ENCODE measurements around the gene MICAL3. TPM values are rescaled to one million over a fixed set of nuclear protein-coding genes. Genes with fewer than 3 reads are reported as not detected.

MICAL3 gene
- total RNA-seq, 1 experiment from 2014 or later, result 47.1 TPM

DNA sequence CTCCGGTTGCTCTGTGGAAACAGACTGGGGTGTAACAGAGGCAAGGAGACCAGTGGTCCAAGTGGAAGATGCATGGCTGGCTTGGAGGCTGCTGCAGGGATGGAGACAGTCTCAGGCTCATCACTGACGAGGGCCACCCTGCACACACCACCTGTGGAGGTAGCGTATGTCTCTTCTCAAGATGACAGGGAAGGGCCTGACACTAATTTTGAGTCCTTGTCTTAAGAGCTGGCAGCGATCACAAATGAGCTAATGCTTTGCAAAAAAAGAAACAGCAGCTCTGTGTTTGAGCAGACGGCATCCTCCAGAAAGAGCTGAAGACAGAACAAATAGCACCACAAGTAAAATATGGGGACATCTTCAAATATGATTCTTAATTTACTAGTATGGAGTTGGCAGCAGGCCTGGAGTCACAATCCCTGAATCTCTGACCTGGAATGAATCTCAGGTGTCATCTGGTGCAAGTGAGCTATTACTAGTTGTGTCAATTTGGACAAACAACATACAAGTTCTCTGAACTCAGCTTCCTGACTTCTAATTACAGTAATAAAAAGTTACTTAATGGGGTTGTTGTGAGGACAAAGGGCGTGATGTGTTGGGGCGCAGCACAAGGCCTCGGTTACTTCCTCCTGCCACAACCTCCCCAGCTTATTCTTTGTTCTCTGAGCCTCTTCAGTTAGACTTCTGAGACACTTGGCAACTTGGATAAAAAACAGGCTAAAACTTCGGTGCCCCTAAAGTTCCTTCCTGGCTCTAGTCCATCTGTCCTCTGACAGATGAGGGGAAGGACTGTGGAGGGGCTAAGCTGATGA lies 154.9 kb downstream of the MICAL3 start:
- H3K27ac ChIP-seq (ENCODE audit: low read length), result no peak overlapping the region
- no peak for ATAC-seq
- H3K4me1 ChIP-seq (ENCODE audit: control insufficient read depth, insufficient read depth, low read length), result no peaks in the 10 kb centered on the region
- H3K4me3 ChIP-seq (ENCODE audit: low read depth in 2 of 2, low read length in 2 of 2), result no peak overlapping the region
- no peaks in the 10 kb centered on the region for H3K9me3 ChIP-seq (ENCODE audit: control insufficient read depth, insufficient read depth, low read depth, low read length)
- in situ Hi-C loops (cut with HindIII; ENCODE audit: low pct_unique_long_range_greater_than_20kb, low sequenced_read_pairs), result no loop called here
- intact Hi-C loops (cut with micrococcal nuclease; ENCODE audit: unreplicated experiment), result no loop called here
- no peaks in the 10 kb centered on the region for H3K27me3 ChIP-seq (ENCODE audit: control insufficient read depth, insufficient read depth, low read length)
- ChIA-PET CTCF (no interaction called here), POLR2A (no interaction called here)
- no peak for DNase-seq (ENCODE audit: low read depth, low spot score)
- TF ChIP-seq, protein P1, sequence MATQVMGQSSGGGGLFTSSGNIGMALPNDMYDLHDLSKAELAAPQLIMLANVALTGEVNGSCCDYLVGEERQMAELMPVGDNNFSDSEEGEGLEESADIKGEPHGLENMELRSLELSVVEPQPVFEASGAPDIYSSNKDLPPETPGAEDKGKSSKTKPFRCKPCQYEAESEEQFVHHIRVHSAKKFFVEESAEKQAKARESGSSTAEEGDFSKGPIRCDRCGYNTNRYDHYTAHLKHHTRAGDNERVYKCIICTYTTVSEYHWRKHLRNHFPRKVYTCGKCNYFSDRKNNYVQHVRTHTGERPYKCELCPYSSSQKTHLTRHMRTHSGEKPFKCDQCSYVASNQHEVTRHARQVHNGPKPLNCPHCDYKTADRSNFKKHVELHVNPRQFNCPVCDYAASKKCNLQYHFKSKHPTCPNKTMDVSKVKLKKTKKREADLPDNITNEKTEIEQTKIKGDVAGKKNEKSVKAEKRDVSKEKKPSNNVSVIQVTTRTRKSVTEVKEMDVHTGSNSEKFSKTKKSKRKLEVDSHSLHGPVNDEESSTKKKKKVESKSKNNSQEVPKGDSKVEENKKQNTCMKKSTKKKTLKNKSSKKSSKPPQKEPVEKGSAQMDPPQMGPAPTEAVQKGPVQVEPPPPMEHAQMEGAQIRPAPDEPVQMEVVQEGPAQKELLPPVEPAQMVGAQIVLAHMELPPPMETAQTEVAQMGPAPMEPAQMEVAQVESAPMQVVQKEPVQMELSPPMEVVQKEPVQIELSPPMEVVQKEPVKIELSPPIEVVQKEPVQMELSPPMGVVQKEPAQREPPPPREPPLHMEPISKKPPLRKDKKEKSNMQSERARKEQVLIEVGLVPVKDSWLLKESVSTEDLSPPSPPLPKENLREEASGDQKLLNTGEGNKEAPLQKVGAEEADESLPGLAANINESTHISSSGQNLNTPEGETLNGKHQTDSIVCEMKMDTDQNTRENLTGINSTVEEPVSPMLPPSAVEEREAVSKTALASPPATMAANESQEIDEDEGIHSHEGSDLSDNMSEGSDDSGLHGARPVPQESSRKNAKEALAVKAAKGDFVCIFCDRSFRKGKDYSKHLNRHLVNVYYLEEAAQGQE (IDR thresholded peaks at IDR 0.05; ENCODE audit: insufficient read depth in 1 of 2, low read depth in 2 of 2, low read length in 1 of 2), result no peak
- no peak for TF ChIP-seq SIN3A (IDR thresholded peaks at IDR 0.05; ENCODE audit: borderline replicate concordance, insufficient read depth, low read depth, low read length)
- no peak for TF ChIP-seq TCF7L2 (IDR thresholded peaks at IDR 0.05; ENCODE audit: low read depth, low read length)
- TF ChIP-seq, protein P2, sequence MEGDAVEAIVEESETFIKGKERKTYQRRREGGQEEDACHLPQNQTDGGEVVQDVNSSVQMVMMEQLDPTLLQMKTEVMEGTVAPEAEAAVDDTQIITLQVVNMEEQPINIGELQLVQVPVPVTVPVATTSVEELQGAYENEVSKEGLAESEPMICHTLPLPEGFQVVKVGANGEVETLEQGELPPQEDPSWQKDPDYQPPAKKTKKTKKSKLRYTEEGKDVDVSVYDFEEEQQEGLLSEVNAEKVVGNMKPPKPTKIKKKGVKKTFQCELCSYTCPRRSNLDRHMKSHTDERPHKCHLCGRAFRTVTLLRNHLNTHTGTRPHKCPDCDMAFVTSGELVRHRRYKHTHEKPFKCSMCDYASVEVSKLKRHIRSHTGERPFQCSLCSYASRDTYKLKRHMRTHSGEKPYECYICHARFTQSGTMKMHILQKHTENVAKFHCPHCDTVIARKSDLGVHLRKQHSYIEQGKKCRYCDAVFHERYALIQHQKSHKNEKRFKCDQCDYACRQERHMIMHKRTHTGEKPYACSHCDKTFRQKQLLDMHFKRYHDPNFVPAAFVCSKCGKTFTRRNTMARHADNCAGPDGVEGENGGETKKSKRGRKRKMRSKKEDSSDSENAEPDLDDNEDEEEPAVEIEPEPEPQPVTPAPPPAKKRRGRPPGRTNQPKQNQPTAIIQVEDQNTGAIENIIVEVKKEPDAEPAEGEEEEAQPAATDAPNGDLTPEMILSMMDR (IDR thresholded peaks at IDR 0.05), result no peak
- TF ChIP-seq POLR2AphosphoS5 (IDR thresholded peaks at IDR 0.05; ENCODE audit: low read depth, low read length), result no peak
- BruUV-seq (replicated peaks), result no TSS peak
- H3K36me3 ChIP-seq (ENCODE audit: control insufficient read depth, insufficient read depth, low read length), result no peaks in the 10 kb centered on the region

DNA sequence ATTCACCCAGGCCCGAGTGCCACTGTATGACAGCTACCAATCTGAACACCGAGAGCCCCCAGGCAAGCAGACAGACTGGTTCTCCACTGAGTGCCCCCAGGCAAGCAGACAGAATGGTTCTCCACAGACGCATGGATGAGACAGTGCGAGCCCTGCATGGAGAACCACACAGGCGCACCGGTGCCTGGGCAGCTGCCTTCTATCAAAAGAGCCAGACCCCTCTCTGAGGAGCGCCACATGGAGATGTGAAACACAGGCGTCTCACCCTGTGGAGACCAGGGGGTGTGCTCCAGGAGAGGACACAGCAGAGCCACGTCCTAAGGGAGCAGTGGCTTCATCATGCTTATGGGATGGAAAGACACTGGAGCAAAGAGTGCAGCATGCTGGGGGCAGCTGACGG lies 155.6 kb downstream of the MICAL3 start:
- no peaks in the 10 kb centered on the region for H3K4me1 ChIP-seq (ENCODE audit: control insufficient read depth, insufficient read depth, low read length)
- TF ChIP-seq POLR2AphosphoS5 (IDR thresholded peaks at IDR 0.05; ENCODE audit: low read depth, low read length), result no peak
- TF ChIP-seq SIN3A (IDR thresholded peaks at IDR 0.05; ENCODE audit: borderline replicate concordance, insufficient read depth, low read depth, low read length), result no peak
- TF ChIP-seq, protein P2 (IDR thresholded peaks at IDR 0.05), result no peak
- TF ChIP-seq, protein P1 (IDR thresholded peaks at IDR 0.05; ENCODE audit: insufficient read depth in 1 of 2, low read depth in 2 of 2, low read length in 1 of 2), result no peak
- no peak for TF ChIP-seq TCF7L2 (IDR thresholded peaks at IDR 0.05; ENCODE audit: low read depth, low read length)
- ChIA-PET CTCF (no interaction called here), POLR2A (no interaction called here)
- H3K4me3 ChIP-seq (ENCODE audit: low read depth in 2 of 2, low read length in 2 of 2), result no peak overlapping the region
- H3K9me3 ChIP-seq (ENCODE audit: control insufficient read depth, insufficient read depth, low read depth, low read length), result no peaks in the 10 kb centered on the region
- intact Hi-C loops (cut with micrococcal nuclease; ENCODE audit: unreplicated experiment) (no loop called here), in situ Hi-C loops (cut with HindIII; ENCODE audit: low pct_unique_long_range_greater_than_20kb, low sequenced_read_pairs) (no loop called here)
- DNase-seq (ENCODE audit: low read depth, low spot score) (no peak), ATAC-seq (no peak)
- H3K36me3 ChIP-seq (ENCODE audit: control insufficient read depth, insufficient read depth, low read length), result no peaks in the 10 kb centered on the region
- no TSS peak for BruUV-seq (replicated peaks)
- no peaks in the 10 kb centered on the region for H3K27me3 ChIP-seq (ENCODE audit: control insufficient read depth, insufficient read depth, low read length)
- H3K27ac ChIP-seq (ENCODE audit: low read length), result no peak overlapping the region

Measured in Panc1 (cell line).